Measurements from ENCODE around the gene MED27.

Gene MED27

DNA sequence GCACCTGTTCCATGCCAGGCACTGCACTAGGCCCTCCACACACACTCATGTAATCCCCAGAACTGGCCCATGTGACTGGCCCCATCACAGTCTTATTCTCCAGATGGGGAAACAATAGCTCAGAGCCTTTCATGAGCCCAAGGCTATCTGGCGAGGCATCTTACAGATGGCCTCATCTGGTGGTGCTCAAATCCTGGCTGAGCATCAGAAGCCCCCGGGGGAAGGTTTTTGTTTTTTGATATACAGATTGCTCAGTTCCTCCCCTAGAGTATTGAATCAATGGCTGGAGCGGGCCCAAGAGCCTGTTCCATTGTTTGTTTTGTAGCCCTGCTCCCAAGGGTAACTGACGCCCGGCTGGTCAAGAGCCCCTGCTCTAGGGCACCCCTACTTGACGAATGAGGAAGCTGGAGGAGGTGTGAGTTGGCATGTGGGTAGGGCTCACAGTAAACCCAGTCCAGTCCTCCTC lies 194.5 kb downstream of the MED27 start:
- DNase-seq (ENCODE audit: low read depth in 1 of 2, low spot score in 1 of 2), result no peak

DNA sequence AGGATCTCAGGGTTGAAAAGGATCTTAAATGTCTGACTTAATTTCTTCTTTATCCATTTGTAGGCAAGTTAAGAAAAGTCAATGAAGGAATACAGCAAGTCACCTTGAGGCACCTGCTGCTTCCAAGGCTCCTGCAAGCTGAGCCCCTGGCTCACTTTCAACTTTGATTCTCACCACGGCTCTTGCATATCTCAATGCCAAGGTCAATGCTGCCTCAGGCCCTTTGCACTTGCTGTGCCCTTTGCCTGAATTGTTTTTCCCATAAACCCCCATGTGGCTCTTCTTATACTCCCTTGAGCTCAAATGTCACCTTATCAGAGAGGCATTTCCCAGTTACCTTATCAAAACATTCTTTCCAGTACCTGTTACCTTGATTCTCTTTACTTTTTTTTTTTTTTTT lies 195.4 kb downstream of the MED27 start:
- DNase-seq (ENCODE audit: low read depth in 1 of 2, low spot score in 1 of 2), result no peak

DNA sequence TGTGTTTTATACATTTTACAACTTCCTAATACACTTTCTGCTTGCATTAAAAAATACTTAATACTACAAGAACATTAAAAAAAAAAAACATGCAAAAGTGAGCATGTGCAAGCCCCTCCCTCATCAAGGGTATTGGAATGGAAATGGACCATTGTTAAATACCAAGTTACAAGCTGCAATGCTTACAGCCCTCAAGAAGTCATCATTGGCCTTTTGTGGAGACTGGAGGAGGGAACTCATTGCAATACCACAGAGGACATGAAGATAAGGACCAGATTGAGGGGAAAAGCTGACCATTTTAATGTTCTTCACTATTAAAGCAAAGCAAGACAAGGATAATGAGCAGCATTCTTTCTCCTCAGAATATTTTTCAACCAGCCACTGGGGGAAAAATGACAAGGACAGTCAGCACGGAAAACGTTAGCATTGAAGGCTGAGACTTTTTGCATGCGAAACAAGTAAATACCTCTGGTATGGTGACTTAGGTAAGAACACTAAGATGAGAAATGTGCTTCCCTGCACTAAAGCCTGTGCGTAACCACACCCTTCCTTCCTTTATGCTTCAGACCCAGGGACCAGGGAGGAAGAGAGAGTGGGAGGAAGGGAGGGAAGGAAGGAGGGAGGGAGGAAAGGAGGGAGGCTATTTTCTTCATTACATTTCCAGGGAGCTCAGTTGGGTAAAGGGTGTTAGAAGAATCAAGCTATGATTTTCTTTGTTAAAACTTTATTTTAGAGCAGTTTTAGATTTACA lies 198.7 kb downstream of the MED27 start:
- DNase-seq (ENCODE audit: low read depth in 1 of 2, low spot score in 1 of 2), result no peak

DNA sequence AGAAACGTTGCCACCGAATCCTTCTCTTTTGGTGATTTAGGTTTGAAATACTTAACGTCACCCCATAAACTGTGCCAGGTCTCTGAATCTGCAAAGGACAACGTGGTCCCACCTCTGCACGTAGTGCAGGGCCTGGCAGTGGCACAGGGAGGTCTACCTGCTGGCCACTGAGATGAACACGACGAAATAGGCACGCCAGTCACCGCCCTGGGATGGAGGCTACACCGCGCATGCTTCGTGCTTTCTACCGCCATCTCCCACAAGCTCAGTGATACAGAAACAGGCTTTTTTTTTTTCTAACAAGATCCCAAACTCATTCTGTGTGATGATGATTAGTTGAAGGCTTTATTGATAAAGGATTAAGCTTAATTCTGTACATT lies 199.8 kb downstream of the MED27 start:
- DNase-seq (ENCODE audit: low read depth in 1 of 2, low spot score in 1 of 2), result no peak

DNA sequence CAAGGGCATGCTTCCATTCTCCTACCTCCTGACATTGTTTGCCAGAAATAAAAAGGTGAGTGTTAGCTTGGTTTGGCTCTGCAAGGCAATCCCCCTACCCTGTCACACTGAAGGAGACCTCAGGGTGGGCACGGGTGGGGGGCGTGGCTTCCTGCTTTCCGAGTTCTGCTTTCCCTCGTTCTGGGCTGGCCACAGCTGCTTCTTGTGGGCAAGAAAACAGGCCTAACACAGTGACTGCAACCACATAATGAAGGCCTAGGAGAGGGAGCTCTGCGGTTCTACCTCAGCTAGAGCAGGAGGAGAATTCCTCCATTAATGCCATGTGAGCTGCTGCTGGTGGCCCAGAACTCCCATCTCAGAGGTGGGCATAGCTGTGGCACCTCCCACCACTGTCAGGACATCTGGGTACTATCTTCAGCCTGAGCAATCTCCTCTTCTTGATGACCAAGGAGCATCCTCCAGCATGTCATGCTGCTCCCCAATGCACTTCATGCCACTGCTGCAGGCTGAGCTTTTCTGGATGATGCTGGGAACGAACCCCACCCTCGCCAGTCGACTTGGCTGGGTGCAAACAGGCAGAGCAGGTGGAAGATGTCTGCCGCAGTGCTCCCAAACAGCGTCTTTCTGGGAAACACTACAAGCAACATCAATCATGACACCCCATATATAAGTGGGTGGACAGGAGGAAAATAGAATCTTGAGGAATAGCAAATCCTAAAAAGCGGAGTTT lies 200.3 kb downstream of the MED27 start:
- DNase-seq (ENCODE audit: low read depth in 1 of 2, low spot score in 1 of 2), result no peak

DNA sequence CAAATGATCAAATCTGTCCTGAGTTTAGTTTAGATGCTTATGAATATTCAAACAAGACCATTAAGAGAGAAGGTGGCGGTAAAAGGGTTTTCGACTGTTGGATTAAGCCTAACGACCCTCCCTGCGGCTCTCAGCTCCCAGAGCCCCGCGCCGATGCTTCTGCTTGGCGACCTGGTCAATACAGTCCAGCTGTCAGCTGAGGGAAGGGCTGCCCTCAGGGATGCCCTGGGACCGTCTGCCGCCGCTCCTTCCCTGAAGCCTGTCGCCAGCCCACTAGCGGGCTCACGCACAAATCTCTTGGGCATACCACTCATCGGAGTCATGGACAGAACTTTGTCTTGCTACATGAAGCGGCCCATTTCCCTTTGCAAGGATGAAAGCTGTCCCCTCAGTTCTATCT lies 203.2 kb downstream of the MED27 start:
- DNase-seq (ENCODE audit: low read depth in 1 of 2, low spot score in 1 of 2), result no peak

DNA sequence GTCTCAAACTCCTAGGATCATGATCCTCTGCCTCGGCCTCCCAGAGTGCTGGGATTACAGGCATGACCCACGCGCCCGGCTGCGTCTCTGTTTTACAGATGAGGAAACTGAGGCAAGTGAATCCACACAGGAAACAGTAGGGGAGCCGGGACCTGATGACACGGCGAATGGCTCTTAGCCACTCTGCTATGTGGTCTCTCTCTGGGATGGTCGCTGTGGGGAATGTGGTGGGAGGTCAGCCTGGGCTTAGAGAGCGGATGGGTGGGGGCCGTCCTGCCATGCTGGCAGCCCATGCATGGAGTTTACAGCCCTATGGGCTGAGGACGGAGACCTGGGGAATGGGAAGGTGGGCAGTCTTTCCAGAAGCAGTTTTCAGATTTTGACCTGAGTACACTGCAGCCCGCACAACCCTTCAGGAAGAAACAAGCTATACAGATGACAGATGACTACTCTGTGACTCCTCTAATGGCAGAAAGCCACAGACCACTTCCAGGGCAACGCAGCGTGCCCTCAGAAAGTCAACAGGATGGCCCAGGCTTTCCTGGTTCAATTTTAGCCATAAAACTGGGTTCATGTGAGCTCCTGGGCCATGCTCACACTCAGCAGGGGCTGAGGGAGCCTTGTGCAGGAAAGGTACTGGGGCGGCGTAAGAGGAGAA lies 203.7 kb downstream of the MED27 start:
- DNase-seq (ENCODE audit: low read depth in 1 of 2, low spot score in 1 of 2), result no peak

DNA sequence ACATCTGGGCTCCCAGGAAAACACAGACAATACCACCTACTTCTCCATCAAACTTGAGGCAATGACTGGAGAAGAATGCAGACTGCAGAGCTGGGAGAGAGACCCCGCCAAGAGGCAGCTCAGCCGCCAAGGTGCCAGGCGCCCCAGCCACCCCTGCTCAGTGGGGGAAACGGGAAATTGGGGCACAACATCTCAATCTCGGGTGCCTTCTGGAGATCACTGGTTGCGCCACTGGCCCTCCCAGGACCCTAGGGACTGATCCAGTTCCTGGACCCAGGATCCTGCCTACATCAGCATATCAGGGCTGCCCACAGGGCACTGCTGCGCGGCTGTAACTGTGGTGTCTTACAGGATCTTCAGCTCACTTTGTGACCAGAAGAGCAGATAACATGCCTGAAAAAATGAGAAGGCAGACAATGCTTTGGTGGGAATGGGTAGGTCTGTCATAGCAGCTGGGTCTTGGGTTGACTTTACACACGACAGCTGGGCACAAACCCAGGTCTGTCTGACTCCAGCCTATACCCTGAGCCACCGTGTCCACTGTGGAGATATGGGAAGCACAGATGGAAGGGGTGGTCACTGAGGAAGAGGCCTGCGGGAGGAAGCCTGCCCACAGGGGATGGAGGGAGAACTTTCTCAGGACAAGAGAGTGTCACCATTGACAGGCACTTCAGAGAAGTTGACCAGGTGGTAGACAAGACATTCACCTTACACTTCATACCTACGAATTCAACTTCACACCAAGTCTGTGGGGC lies 204.6 kb downstream of the MED27 start:
- DNase-seq (ENCODE audit: low read depth in 1 of 2, low spot score in 1 of 2), result no peak

DNA sequence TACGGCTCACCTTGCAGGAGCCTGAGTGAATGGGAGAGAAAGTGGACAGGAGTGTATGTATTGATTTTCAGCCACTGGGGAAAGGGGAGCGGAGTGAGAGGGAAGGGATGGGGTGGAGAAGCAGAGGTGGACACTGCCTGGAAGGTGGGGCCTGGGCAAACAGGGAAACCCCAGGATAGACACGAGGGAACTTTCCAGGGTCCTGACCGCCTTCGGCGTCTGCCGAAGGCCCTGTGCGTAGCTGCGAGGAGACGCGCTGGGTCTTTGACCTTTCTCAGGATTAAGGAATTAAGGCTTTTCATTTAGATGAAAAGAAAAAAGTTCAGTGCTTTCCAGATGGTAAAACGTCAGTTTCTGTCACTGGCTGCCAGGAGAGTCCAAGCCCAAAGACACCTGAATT lies 205.2 kb downstream of the MED27 start:
- no peak for DNase-seq (ENCODE audit: low read depth in 1 of 2, low spot score in 1 of 2)

DNA sequence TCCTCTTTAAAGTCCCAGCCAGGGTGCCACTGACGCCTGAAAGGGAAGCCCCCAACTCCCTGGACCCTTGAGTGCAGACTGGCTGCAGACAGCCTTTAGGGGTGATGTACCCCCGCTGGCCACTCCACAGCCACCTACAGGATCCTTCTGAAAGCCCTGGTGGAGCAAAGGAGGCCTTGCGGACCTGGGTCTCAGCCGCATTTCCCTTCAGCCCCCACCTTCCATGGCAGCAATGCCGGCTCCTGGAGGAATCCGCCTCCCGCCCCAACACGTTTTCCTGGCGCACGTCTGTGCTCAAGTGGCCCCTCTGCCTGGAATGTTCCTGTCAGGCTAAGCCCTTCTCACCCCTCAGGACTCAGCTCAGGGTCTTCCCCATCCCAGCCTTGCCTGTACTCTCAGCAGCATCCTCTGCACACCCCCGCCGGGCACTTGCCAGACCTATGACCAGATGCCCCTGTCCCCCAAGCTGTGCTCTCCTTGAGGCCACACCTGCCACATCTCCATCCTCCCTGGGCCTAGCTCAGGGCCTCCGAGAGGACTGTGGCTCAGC lies 205.7 kb downstream of the MED27 start:
- DNase-seq (ENCODE audit: low read depth in 1 of 2, low spot score in 1 of 2), result no peak

DNA sequence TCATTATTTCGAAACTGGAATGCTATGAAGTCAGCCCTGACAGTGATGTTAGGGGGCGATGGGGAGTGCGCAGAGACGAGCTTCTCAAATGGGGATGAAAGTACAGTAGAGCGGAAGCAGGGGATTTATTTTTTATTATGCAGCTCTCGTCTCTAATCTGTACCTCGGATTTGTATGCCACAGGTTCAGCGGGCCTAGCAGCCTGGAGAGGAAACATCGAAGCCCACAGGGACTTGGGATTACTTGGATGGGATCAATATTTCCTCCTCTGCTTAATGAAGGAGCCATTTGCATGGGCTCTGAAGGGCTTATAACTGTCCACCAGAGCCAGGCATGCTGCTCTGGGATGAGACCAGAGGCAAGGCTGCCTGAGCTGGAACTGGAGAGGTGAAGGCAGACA lies 206.3 kb downstream of the MED27 start:
- DNase-seq (ENCODE audit: low read depth in 1 of 2, low spot score in 1 of 2), result no peak

DNA sequence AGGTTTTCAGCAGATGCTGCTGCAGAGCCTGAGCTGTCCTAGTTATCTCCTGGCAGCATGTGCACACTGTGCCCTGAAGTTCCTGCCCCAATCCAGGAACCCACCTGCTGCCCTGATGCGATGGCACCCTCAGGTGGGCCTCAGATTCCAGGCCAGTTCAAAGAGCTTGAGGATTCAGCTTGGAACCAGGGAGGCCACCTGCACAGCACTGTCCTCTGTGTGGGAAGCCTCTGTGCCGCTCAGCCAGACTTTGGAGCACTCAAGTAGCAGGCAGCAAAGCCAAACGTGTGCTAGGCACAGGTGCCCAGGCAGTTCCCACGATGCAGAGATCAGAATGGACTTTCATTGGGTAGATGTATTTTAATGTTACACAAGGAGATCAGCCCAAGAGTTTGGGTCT lies 207.0 kb downstream of the MED27 start:
- DNase-seq (ENCODE audit: low read depth in 1 of 2, low spot score in 1 of 2), result no peak

DNA sequence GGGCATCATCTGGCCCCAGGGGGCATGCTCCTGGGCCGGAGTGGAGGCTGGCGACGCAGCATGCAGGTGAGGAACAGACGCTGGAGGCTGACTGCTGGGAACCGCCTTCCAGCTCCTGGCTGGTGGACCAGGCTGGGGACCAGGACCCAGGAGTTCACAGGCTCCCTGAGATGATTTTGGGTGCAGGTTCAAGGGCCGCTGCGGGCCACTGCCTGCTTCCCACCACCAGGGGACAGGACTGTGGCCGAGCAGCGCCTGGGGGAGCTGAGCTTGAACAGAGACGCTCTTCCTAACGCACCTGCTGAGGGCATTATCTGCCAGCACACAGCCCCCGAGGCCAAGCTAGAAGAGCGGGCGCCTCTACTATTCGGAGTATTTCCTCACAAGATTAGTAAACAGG lies 207.7 kb downstream of the MED27 start:
- no peak for DNase-seq (ENCODE audit: low read depth in 1 of 2, low spot score in 1 of 2)

DNA sequence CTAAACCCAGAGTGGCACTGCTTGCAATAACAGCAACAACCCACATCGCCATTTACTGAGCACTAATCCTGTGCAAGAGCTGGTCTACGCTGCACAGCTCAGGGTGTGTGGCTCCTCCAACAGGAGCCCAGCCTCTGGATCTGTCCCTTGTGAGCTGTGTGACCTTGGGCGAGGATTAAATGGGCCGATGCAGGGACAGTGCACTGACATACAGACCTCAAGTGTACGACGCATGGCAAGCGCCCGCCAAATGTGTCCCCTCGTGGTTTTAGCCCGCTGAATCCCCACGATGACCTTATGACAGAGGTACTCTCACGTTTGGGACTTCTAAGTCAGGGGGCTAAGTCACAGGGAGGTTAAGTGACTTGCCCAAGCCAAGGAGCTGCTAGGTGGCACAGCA lies 209.5 kb downstream of the MED27 start:
- DNase-seq (ENCODE audit: low read depth in 1 of 2, low spot score in 1 of 2), result no peak

DNA sequence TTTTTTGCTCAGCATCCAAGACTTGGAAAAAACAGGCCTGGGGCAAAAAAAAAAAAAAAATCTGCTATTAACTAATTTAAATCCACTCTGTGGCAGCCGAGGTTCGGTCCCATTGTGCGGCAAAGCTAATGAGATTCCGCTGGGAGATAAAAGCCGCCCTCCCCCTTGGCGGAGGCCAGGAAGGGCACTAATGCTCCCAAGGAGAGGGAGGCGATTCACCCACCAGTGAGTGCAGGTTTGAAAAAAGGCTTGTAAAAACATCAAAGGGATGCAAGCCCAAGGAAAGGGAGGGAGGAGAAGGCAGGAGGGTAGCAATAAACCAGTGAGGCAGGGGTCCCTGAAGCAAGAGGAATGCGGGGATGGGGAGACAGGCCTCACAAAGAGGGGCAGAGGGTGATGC lies 210.3 kb downstream of the MED27 start:
- no peak for DNase-seq (ENCODE audit: low read depth in 1 of 2, low spot score in 1 of 2)

DNA sequence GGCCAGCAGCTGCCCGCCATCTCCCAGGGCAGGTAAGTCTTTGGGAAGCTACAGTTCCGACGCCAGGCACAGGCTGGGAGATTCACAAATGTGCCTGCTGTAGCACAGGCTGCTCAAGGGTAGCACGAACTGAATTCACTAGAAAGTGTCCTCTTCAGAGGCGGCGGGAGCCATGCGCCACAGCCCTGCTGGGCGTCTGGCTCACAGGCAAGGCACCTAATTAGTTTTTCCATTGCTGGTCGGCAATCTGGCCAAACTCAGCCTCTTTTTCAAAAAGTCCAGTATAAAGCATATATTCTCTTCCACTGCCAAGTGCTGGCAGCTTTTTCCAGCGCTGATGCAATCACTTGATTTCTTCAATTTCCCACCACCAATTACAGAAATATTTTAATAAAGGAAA lies 210.9 kb downstream of the MED27 start:
- no peak for DNase-seq (ENCODE audit: low read depth in 1 of 2, low spot score in 1 of 2)

DNA sequence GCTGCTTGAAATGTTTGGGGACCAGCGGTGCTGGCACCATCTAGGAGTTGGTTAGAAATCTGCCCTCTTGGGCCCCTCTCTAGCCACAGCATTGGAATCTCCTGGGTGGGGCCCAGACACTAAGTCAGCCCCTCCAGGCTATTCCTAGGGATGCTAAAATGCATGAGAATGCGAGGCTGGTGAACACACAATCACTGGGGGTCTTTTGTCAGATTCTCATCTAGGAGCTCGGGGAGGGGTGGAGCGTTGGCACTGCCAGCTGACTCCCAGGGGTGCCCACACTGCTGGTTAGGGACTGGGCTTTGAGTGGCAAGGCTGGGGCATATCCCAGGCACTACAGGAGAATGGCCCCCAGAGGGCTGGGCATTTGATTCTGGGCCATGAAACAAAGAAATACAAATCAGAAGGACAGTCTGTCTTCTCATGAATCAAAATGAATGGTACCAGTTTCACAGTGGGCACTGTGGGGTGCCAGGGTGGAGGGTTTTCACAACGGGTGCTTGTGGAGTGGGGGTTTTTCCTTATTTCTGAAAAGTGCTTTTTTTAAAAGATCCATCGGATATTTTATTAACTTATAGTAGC lies 212.0 kb downstream of the MED27 start:
- no peak for DNase-seq (ENCODE audit: low read depth in 1 of 2, low spot score in 1 of 2)

DNA sequence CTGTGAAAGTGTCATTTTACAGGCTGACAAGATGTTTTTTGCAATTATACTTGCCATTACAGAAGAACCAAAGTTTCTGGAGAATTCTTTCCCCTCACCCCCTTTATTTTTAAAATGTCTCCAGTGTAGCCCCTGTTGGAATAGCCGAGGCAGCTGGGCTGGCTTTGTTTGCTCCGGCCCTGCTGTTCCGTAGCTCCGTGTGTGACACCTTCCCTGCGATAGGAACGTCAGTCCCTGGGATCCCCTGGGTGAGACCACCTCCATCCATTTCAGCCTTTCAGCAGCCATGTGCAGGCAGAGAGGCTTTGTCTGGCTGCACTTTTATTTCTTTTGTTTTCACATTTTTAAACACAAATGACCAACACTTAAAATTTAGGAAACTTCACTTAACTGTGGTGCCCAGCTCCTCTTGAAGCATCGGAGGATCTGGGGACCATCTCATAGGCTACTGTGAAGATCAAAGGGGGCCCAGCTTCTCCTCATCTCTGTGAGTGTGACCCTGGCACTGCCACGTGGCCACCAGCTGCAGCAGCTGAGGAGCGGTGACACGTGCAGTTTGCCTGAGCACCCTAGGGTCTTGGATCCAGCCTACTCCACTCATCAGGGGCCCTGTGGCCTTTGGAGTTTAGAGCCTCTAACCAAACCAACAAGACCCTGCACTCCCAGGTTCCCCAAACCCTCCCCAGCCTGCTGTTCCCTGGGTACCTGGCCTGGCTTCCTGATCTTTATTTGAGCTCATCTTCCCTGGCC lies 214.0 kb downstream of the MED27 start:
- DNase-seq (ENCODE audit: low read depth in 1 of 2, low spot score in 1 of 2), result no peak

DNA sequence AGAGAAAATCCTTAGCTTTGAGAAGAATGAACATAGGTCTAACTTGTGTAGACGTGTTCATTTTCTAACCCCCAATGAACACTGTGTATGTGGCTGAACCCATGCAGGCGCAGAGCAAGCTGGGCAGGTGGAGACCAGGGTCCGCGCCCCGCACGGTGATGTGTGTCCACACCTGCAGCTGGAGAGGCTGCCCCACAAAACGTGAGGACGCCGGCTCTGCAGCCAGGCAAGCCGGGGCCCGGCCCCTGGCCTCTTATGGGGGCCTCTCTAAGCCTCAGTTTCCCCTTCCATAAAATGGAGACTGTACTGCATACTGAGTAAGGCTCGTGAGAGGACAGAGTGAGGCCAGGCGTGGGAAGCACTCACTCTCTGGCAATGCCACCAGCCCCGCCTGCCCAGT lies 215.1 kb downstream of the MED27 start:
- no peak for DNase-seq (ENCODE audit: low read depth in 1 of 2, low spot score in 1 of 2)

DNA sequence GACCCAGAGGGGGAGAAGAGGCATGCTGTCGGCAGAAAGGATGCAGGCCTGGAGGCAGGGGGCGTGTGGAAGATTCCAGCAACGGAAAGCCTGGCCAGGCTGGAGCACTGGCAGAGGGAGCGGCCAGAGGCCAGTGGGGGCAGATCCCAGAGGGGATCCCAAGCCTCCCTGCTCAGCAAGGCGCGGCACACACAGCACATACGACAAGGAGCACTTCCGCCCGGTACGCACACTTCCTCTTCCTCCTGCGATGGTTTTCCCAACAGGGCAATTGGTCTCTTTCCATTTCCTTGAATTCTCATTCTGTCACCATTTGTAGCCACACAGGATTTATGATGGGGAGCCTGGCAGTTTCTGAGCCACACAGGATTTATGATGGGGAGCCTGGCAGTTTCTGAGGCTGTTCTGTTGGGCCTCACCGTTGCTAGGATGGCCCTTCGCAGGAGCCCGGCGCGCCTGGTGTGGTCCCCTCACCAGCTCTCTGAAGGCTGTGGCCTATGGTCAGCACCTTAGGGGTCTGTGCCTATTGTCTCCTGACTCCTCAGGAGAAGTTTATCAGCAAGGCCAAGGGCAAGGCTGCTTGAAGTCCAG lies 216.3 kb downstream of the MED27 start:
- no peak for DNase-seq (ENCODE audit: low read depth in 1 of 2, low spot score in 1 of 2)

All from activated T-helper 1 cell treated with anti-CD3 and anti-CD28 coated beads, Interleukin-2, amount 50 U/mL, for 16 hours (primary cell).